ENCODE measurements around the gene CREM.
A peak's percentile ranks its signal among the peaks of the same experiment; 100 is the strongest.
"Not testable (repeated sequence)": the region's sequence is repeated elsewhere in the genome, so short reads cannot be mapped to it uniquely, and the experiment has no call there.

The CREM gene

DNA sequence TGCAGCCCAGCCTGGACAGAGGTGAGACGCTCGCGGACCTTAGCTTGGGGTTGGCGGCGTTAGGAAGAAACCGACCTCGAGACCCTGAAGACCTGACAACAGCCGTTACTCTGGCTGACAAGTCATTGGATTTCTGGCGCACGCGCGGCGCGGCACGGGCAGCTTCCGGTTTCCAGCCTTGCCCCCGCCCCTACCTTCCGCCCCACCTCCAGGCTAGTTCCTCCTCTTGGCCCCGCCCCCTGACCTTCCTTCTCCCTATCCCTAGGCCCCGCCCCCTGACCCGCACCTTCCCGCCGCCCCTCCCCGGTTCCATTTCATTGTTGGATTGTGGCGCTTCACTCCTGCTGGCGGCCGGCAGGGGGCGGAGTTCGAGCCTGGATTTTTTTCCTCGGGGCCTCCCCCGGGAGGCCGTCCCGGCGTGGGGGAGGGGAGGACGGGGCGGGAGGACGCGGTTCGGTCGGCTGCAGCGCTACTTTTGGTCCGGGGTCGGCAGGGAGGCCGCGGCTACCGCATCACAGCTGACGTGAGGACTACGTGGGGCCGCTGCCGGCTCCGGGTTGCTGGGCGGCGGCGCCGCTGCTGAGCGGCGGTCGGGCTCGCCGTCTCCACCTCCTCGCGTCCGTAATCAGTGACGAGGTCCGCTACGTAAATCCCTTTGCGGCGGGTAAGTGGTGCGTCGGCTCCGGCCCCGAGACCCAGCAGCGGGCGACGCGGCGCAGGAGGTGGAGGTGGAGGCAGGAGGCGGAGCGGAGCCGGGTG, at the start of gene CREM:
Gene CREM, plus strand, starts transcription at position 317 of the 759 bp plus-strand sequence. CDS start 10,990 bp downstream, outside the sequence.
- DNase-seq: peak; percentile 99 to 100 (median 99)

DNA sequence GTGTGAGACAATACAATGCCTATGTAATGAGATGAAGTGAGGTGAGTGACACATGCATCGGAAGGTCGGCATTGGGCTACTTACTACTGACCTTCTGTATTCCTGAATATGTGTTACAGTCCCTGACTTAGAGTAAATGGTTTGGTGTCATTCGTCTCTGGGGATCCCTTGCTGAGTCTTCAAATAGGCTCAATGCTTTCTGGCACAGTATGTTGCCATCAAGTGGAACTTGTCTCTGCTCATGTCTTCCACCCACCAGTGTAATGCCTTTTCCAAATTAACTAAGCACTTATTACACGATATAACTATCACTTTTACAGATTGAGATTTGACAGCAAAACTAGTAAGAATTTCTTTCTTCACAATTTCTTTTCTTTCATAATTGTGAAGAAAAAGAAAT, 47.4 kb upstream of the CREM start:
- DNase-seq: no peak

DNA sequence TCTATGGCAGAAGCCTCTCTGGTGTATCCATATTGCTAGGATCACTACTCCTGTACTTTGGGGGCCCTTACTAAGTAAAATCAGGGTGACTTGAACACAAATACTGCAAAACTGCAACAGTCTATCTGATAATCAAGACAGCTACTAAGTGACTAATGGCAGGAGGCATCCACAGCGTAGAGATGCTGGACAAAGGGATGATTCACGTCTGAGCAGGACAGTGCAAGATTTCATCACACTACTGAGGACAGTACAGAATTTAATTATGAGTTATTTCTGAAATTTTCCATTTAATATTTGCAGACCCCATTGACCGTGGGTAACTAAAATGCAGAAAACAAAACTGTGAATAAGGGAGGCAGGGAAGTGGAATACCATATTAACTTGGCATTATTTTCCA, 46.9 kb upstream of the CREM start:
- no peak for DNase-seq

DNA sequence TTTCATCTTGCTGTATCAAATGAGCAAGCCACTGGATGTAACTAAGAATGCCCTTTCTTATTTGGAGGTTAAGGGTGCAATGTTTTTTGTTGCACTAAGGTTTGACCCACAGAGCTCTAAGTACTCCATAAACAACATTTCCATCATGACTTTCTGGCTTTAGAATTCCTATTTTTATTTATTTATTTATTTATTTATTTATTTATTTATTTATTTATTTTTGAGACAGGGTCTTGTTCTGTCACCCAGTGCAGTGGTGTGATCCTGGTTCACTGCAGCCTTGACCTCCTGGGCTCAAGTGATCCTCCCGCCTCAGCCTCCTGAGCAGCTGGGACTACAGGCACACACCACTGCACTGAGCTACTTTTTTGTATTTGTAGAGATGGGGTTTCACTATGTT, 46.4 kb upstream of the CREM start:
- DNase-seq: not testable (repeated sequence)

DNA sequence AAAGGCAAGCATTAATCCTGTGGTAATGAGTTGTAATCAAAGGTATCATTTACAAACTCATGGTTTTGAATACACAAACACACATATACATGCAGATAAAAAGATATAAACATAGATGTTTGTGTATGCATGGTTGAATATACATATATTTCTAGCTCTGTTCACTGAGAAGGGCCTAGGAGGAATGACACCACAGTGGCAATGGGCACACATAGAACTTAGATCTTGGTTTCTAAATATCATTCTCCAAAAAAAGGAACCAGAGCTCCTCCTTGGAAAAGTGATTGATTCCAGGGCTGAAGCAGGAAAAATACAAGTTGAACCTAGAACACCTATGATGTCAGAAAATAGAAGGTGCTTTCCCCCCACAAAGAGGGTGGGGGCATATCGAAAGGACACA, 43.4 kb upstream of the CREM start:
- no peak for DNase-seq

DNA sequence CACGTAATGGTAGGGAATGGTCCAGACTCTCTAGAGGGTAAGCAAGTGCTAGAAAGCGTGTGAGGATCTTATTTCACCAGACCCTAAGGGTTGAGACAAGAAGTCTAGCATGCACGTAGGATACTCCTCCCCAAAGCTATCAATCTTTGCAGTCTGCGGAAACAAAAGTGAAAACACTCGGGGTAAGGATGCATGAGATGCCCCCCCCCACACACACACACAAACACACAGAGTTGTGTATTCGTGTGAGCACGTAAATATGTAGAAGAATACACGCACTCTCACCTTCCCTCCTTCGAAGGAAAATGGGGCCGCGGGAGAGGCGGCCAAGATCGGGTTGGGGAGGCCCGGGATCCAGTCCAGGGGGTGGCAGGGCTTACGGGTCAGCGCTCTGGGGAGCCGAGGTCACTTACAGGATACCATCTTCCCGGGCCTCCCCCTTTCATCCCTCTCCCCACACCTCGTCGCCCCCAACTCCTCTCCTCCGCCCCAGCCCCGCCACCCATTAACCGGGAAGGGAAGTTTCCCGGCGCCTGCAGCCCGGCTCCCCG, 37.0 kb upstream of the CREM start:
- DNase-seq: no peak

DNA sequence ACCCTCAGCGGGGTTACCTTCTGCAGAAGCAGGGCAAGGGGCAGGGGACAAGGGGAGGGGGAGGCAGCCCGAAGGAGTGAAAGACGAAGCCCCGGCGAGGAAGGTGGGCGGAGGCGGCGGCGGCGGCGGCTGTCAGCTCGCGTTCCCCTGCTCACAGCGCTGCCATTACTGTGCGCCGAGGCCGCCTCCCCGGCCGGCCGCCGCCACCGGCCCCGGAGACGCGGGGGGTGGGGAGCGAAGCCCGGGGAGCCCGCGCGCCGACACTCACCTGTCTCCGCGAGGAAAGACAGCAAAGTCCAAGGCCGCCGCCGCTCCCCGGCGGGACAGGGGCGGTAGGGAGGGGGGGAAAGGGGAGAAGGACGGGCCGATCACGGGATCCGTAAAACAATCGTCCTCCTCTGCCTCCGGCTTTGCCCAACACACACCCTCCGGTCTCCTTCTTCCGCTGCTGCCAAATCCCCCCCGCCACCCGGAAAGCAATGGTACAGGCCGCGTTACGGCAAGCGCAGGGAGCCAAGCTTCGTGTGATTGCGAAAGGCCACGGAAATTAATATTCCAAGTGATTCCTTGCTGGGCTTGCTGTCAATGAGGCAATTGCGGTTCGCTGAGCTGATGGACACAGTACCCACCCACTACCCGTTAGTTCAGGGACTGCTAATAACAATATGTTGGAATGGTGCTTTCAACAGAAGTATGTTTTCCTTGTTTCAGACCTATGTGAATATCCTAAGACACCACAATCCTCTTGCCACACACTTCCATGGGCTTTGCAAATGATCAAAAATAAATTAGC, 36.3 kb upstream of the CREM start, which contains the start of gene CUL2:
Gene CUL2, minus strand, starts transcription at position 180 of the 793 bp plus-strand sequence. CDS start 19,024 bp downstream, outside the sequence.
- peak; percentile 81 to 87 (median 82) for DNase-seq

DNA sequence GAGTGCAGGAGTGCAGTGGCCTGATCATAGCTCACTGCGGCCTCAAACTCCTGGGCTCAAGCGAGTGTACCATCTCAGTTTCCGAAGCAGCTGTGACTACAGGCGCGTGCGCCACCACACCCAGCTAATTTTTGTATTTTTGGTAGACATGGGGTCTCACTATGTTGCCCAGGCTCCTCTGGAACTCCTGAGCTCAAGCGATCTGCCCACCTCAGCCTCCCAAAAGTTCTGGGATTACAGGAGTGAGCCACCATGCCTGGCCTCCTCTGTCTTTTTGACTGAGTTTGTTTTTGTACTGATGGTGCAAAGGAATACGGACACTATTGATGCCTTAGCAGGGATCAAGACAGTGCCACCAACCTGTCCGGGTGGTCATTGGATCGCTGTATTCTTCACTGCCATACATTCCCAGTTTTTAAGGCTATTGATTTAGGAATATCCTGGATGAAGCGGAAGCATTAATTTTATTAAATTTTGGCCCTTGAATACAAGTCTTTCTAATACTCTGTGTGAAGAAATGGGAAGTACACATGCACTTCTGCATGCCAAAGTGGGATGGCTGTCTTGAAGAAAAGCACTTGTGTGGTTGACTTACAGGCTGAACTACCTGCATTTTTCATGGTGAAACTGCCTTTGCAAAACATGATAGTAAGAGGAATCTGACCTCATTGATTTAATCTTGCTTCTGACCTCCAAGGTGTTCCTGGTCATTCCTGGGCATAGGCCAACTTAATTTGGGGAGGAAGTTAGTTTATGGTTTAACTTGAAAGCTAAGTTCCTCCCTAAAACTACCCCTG, 34.5 kb upstream of the CREM start:
- DNase-seq: no peak

DNA sequence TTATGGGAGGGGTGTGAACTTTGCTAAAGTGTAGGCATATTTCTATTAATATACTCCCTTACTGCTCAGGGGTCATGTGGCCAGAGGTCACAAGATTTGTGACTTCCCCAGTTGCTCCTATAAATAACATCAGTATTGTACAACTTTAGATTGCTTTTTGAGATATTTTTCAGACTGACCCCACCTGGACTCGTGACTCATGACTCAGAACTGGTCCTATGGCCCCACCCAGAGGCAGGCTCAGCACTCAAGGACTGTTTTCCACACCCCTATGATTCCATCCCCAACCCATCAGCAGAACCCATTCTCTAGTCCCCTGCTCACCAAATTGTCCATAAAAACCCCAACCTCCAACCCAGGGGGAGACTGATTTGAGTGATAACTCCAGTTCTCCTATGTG, 33.8 kb upstream of the CREM start:
- DNase-seq: no peak

DNA sequence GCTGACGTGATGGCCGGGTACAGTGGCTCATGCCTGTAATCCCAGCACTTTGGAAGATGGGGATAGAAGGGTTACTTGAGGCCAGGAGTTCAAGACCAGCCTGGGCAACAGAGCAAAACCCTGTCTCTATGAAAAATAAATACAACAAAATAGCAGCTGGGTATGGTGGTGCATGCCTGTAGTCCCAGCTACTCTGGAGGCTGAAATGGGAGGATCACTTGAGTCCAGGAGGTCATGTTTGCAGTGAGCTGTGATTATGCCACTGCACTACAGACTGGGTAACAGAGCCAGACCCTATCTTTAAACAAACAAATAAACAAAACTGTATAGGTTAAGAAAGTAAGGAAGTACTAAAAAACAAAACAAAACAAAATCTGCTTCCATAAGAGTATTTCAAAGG, 30.3 kb upstream of the CREM start:
- no peak for DNase-seq

DNA sequence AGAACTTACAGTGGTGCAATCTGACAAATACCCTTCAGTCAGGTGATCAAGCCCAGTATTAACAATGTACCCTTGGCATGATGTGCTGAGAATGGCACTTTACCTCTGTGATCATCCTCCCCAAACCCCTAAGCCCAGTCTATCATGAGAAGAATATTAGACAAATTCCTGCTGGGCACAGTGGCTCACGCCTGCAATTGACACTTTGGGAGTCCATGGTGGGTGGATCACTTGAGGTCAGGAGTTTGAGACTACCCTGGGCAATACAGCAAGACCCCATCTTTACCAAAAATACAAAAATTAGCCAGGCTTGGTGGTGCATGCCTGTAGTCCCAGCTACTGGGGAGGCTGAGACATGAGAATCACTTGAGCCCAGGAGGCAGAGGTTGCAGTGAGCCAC, 29.1 kb upstream of the CREM start:
- DNase-seq: no peak

DNA sequence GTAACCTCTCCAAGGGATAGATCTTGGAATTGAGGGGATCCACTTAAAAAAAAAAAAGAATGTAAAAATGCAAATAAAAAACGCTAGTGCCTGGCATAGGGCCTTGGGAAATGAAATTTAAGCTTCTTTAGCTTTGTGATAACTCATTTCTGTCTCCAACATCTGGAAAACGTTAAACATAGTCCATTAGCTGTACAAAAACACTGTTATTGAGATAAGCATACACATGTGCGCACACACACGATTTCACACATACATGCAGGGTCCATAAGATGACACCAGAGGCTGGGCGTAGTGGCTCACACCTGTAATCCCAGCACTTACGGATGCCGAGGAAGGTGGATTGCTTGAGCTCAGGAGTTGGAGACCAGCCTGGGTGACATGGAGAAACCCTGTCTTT, 22.8 kb upstream of the CREM start:
- DNase-seq: no peak

DNA sequence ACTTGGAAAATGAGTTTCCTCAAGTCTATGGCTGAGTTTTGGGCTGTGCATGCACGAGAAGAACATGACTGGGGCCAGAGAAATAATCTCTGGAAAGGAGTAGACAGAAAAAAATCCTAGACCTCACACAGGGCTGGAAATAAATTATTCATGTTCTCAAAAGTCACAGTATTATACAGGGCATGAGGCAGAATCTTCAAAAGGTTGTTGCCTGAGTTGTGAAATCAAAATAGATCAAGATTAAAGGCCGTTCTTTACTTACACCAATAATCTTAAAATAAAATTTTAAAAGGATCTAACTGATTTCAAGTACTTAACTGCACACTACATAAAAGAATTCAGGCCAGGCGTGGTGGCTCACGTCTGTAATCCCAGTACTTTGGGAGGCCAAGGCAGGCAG, 14.1 kb upstream of the CREM start:
- DNase-seq: no peak

DNA sequence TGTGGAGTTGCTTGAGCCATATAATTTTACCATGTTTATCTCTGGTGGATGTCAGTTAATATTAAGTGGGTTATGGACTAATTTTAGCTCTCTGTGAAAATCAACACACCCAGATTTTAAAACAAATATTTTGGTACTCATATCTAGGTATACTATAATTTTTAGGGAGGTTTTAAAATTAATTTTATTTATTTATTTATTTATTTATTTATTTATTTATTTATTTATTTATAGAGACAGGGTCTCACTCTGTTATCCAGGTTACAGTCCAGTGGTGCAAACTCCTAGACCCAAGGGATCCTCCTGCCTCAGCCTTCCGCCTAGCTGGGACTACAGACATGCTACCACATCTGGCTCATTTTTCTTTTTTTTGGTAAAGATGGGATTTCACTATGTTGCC, 7.3 kb upstream of the CREM start:
- DNase-seq: no peak

DNA sequence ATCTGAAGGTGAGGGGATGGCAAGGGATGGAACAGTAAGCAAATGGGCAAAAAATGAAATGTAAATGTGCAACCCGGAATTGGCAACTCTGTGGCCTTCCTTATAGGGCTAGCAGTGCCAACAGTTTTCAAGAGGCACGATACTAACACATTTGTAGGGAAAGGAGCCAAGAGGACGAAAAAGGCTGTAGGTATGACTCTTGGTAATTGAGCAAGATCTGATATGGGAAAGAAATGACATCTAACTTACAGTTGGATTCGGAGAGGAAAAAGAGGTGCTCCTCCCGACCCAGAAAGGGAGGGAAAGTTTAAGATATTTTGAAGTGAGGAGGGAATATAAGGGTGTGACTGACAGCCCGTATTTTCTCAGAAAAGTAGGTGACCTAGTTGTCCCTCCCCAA, 2.1 kb upstream of the CREM start:
- DNase-seq: no peak

DNA sequence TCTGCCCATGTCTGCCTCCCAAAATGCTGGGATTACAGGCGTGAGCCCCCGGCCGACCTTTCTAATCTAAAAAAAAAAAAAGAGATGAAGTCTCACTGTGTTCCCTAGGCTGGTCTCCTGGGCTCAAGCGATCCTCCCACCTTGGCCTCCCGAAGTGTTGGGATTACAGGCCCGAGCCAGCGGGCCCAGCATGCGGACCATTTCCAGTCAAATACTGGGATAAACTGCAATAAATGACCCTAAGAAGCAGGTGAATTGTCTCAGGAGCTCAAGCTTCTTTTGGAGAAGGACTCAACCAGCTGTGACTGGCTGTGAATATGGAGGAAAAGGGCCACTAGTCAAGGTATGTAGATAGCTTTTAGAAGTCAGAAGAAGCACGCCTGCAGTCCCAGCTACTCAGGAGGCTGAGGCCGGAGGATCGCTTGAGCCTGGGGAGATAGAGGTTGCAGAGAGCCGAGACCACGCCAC, 550 bp upstream of the CREM start:
- no peak for DNase-seq

DNA sequence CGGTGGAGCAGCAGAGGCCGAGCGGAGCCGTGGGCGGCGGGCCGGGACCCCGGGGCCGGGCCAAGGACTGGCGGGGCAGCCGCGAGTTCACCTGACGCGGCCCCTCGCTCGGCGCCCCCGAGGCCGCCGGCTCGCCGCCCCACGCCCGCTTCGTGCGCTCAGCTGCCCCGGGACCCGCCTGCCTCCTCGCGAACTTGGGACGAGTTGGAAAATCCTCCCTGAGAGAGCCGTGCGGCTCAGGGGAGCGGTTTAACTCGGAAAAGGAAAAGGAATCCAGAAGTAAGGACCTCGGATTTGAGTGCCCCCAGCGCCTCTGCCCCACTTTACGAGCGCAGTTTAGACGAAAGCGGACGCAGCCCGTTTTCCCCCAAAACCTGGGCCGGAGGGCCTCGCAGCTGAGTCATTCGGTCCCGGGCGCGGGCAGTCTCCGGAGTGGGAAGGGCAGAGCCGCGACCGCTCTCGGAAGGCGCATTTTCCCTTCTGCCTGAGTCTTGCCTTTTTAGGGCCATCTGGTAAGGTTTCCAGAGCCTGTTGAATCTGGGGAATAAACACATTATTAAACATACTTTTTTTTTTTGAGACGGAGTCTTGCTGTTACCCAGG, 744 bp downstream of the CREM start:
- peak; percentile 21 to 53 (median 32) for DNase-seq

DNA sequence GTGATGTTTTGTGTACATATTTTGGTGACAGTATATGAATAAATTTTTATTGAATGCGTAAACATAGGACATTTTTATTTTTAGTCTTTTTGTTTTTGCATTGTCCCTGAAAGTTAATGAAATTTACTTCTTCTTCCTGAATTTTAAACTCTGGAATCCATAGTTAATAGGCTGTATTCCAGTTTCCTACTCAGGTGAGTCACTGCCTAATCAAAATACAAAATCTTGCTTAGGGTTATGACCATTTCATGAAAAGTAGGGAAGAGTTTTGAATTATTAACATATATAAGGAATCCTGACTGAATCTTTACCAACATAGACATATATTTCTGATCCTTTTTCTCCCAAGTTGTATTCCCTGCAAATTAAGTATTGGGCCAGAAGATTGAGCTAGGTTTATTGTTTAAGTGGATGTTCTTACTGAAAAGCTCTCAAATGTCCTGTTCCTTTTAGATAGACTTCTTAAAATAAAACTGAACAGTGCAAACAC, 2.6 kb downstream of the CREM start:
- DNase-seq: no peak

DNA sequence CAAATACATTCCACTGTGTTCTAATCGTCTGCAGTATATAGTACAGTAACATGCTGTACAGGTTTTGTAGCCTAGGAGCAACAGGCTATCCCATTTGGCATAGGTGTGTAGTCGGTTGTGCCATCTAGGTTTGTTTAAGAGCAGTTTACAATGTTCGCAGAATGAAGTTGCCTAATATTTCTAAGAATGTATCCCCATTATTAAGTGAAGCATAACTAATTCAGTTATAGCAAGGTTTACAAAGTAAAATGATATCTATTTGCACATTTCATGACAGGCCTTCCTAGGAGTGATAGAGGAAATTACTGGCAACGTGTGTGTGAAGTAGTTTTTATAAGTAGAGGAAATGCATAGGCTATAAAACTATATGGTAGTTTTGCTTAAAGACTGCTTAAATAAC, 4.0 kb downstream of the CREM start:
- no peak for DNase-seq

DNA sequence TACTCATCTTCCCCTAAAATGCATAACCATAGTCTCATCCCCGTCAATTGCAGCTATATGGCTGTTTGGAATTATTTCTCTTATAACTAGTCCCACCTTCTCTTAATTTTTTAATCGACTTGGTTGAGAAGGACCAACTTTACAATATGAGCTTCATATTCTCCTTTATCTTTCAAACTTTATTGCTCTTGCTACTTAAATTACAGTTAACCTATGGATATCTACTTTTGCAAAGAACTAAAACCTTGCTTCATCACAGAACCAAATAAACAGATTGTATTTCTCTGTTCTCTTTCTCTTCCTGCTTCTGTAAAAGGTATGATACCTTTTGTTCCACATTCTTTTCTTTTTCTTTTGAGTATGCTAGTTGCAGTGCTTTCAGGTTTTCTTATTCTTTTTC, 6.1 kb downstream of the CREM start:
- no peak for DNase-seq

DNA sequence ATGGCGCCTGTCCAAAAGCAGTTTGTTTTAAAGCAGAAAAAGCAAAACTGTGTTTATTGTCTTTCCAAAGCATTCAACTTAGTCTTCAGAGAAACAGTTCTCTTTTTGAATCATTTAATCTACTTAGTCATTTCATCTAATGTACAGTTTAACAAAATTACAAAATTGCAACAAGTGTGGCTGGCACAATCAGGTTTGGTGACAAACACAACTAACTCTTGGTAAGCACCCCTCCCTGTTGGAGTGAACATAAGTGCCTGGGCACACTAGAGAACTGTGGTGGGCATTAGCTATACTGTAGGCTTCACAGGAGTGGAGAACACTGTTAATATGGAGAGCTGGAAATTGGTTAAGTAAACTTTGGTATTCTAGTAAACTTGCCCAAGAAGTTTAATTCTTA, 6.9 kb downstream of the CREM start:
- DNase-seq: no peak

DNA sequence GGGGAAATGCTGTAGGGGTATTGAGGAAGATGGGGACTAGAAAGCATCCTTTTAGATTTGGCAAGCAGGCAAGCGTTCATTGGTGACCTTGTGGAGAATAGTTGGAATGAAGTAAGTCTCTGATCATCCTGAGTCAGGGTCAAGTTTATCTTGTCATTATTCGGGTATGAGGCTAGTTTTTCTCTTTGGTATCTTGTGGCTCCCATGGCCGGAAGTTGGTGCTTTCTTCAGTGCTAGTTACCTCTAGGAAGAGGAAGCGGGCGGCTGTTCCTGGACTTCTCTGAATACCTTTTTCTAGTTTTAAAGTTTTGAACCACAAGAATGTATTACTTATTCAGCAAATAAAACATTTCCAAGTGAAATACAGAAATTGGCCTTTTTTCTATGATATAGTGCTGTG, 9.2 kb downstream of the CREM start:
- DNase-seq: no peak
